Activated naive CD4-positive, alpha-beta T cell treated with anti-CD3 and anti-CD28 coated beads, Interleukin-2, amount 50 U/mL, for 72 hours (primary cell): Measurements from ENCODE around the gene ARMC12. TPM values are rescaled to one million over a fixed set of nuclear protein-coding genes. Genes with fewer than 3 reads are reported as not detected.
A peak's percentile ranks its signal among the peaks of the same experiment; 100 is the strongest.
"Not testable (repeated sequence)": the region's sequence is repeated elsewhere in the genome, so short reads cannot be mapped to it uniquely, and the experiment has no call there.

ENCODE experiments used
- ATAC-seq, 2 donors: fragments of 150-1000 bp; cut with Tn5 transposase; 2 replicates each; pipeline ENCODE4 v1.10.0; 2021; ENCODE audit warnings: mild to moderate bottlenecking in 2 of 2, moderate library complexity in 2 of 2
- DNase-seq, 2 donors: peaks; one replicate each; pipeline ENCODE4 v3.0.0; 2021 to 2022; ENCODE audit warnings: low spot score in 2 of 2
- H3K27ac Mint-ChIP-seq, 2 donors: one replicate each; pipeline ENCODE4 v1.8.0; 2022; ENCODE audit warnings: mild to moderate bottlenecking in 2 of 2, mixed read lengths in 2 of 2
- H3K36me3 Mint-ChIP-seq, 2 donors: one replicate each; pipeline ENCODE4 v1.8.0; 2022; ENCODE audit warnings: mixed read lengths in 2 of 2
- H3K9me3 Mint-ChIP-seq, 2 donors: one replicate each; pipeline ENCODE4 v1.8.0; 2022; ENCODE audit warnings: mixed read lengths in 2 of 2
- total RNA-seq, 2 donors: library from RNA; stranded (reverse); gene quantifications; one replicate each; pipeline ENCODE4 v1.2.3, GENCODE V29; 2022

ARMC12 gene
- total RNA-seq, 2 donors from 2014 or later, result 1.2 to 5.9 TPM

- peak; percentile 76 to 89 for DNase-seq
- Mint-ChIP-seq H3K9me3 (no peaks in the 10 kb centered on the region), H3K27ac (peak overlapping the region; percentile 69 to 96), H3K36me3 (no peaks in the 10 kb centered on the region)
- peak; percentile 61 to 63 for ATAC-seq
Observed at GRCh38 chr6:35727935-35728682, 8.7 kb upstream of the ARMC12 start.

- Mint-ChIP-seq H3K36me3 (no peaks in the 10 kb centered on the region), H3K27ac (peak overlapping the region; percentile 69 to 96), H3K9me3 (no peaks in the 10 kb centered on the region)
- ATAC-seq (no peak), DNase-seq (no peak)
Observed at GRCh38 chr6:35728683-35729678, 7.9 kb upstream of the ARMC12 start.

- no peaks in the 10 kb centered on the region for H3K9me3 Mint-ChIP-seq
- DNase-seq (no peak), ATAC-seq (no peak)
- no peaks in the 10 kb centered on the region for H3K36me3 Mint-ChIP-seq
- H3K27ac Mint-ChIP-seq, result peak overlapping the region in 1 of 2 donors; percentile 69
Observed at GRCh38 chr6:35729722-35730121, 7.1 kb upstream of the ARMC12 start.

GRCh38 chr6:35730745-35731413, 6.0 kb upstream of the ARMC12 start:
- no peaks in the 10 kb centered on the region for H3K9me3 Mint-ChIP-seq
- DNase-seq (no peak), ATAC-seq (peak in 1 of 2 donors; percentile 1)
- H3K27ac Mint-ChIP-seq, result peak overlapping the region in 1 of 2 donors; percentile 84
- H3K36me3 Mint-ChIP-seq, result no peaks in the 10 kb centered on the region

- DNase-seq (peak; percentile 82 to 93), ATAC-seq (peak; percentile 34 to 62)
- H3K9me3 Mint-ChIP-seq, result no peaks in the 10 kb centered on the region
- H3K36me3 Mint-ChIP-seq, result no peaks in the 10 kb centered on the region
- peak overlapping the region; percentile 84 to 89 for H3K27ac Mint-ChIP-seq
Observed at GRCh38 chr6:35731414-35731735, 5.5 kb upstream of the ARMC12 start.

GRCh38 chr6:35731736-35732532, 4.9 kb upstream of the ARMC12 start:
- Mint-ChIP-seq H3K9me3 (no peaks in the 10 kb centered on the region), H3K27ac (peak overlapping the region; percentile 84 to 89), H3K36me3 (no peaks in the 10 kb centered on the region)
- ATAC-seq (peak; percentile 64 to 66), DNase-seq (peak; percentile 92 to 95)

- no peaks in the 10 kb centered on the region for H3K9me3 Mint-ChIP-seq
- no peak overlapping the region for H3K27ac Mint-ChIP-seq
- ATAC-seq, result no peak
- DNase-seq, result no peak
- no peaks in the 10 kb centered on the region for H3K36me3 Mint-ChIP-seq
Observed at GRCh38 chr6:35733633-35734032, 3.2 kb upstream of the ARMC12 start.

- not testable (repeated sequence) for H3K27ac Mint-ChIP-seq, H3K36me3 Mint-ChIP-seq, DNase-seq, ATAC-seq, H3K9me3 Mint-ChIP-seq
Observed at GRCh38 chr6:35734319-35734718, 2.5 kb upstream of the ARMC12 start.

- H3K36me3 Mint-ChIP-seq, result no peaks in the 10 kb centered on the region
- ATAC-seq (no peak), DNase-seq (no peak)
- no peak overlapping the region for H3K27ac Mint-ChIP-seq
- no peaks in the 10 kb centered on the region for H3K9me3 Mint-ChIP-seq
Observed at GRCh38 chr6:35735452-35735851, 1.4 kb upstream of the ARMC12 start.

GRCh38 chr6:35736253-35736894, 458 bp upstream of the ARMC12 start:
- H3K9me3 Mint-ChIP-seq, result no peaks in the 10 kb centered on the region
- DNase-seq, result peak; percentile 78 to 93
- H3K36me3 Mint-ChIP-seq, result no peaks in the 10 kb centered on the region
- peak; percentile 27 to 28 for ATAC-seq
- H3K27ac Mint-ChIP-seq, result no peak overlapping the region

- H3K36me3 Mint-ChIP-seq, result no peaks in the 10 kb centered on the region
- peak overlapping the region; percentile 47 to 93 for H3K27ac Mint-ChIP-seq
- peak; percentile 62 to 66 for ATAC-seq
- no peaks in the 10 kb centered on the region for H3K9me3 Mint-ChIP-seq
- no peak for DNase-seq
Observed at GRCh38 chr6:35737413-35738211, 780 bp downstream of the ARMC12 start.

GRCh38 chr6:35739645-35740524, 3.1 kb downstream of the ARMC12 start:
- Mint-ChIP-seq H3K9me3 (no peaks in the 10 kb centered on the region), H3K27ac (peak overlapping the region in 1 of 2 donors; percentile 10), H3K36me3 (no peaks in the 10 kb centered on the region)
- no peak for DNase-seq
- no peak for ATAC-seq

- ATAC-seq, result no peak
- Mint-ChIP-seq H3K9me3 (peaks cover 0 to 6% of the 10 kb centered on the region in 2 donors), H3K36me3 (peaks cover 0 to 5% of the 10 kb centered on the region in 2 donors), H3K27ac (no peak overlapping the region)
- DNase-seq, result no peak
Observed at GRCh38 chr6:35742842-35743241, 6.0 kb downstream of the ARMC12 start.

- no peak for DNase-seq
- no peak overlapping the region for H3K27ac Mint-ChIP-seq
- peaks cover 0 to 8% of the 10 kb centered on the region in 2 donors for H3K36me3 Mint-ChIP-seq
- H3K9me3 Mint-ChIP-seq, result peaks cover 0 to 7% of the 10 kb centered on the region in 2 donors
- ATAC-seq, result no peak
Observed at GRCh38 chr6:35745509-35745908, 8.7 kb downstream of the ARMC12 start.
